NT2/D1 (cell line): ENCODE results near the gene PRKAG2.

Experiments
- DNase-seq: peaks from one replicate; pipeline ENCODE4 v3.0.0-alpha.2; 2011; ENCODE audit warnings: low read depth, low spot score
- H3K27me3 ChIP-seq: 2 replicates; pipeline ENCODE4 v1.6.0; 2011; ENCODE audit warnings: mild to moderate bottlenecking; ENCODE audit not compliant: insufficient read length, insufficient read depth
- H3K36me3 ChIP-seq: 2 replicates; pipeline ENCODE4 v1.6.1; 2011; ENCODE audit warnings: mild to moderate bottlenecking, low read length, mixed read lengths; ENCODE audit not compliant: insufficient read depth, insufficient read length
- H3K4me1 ChIP-seq: 2 replicates; pipeline ENCODE4 v1.5.1; 2011; ENCODE audit not compliant: insufficient read depth, insufficient read length
- H3K4me3 ChIP-seq: 2 replicates; pipeline ENCODE4 v1.5.1; 2011; ENCODE audit warnings: low read depth; ENCODE audit not compliant: insufficient read length
- H3K9ac ChIP-seq: 2 replicates; pipeline ENCODE4 v1.6.0; 2011; ENCODE audit warnings: low read depth; ENCODE audit not compliant: insufficient read length
- H3K9me3 ChIP-seq: 2 replicates; pipeline ENCODE4 v1.5.1; 2011; ENCODE audit warnings: mild to moderate bottlenecking, low read length; ENCODE audit not compliant: insufficient read depth
- SUZ12 ChIP-seq: IDR thresholded peaks from 2 replicates; pipeline ENCODE4 v1.6.1; 2011; ENCODE audit not compliant: insufficient read length, insufficient read depth; ENCODE audit errors: extremely low read depth
- YY1 ChIP-seq: IDR thresholded peaks from 2 replicates; pipeline ENCODE4 v1.6.1; 2011; ENCODE audit not compliant: insufficient read length, insufficient read depth
- ZNF274 ChIP-seq: IDR thresholded peaks from 2 replicates; pipeline ENCODE4 v1.6.1; 2011; ENCODE audit warnings: mild to moderate bottlenecking, low read depth, low read length

Gene PRKAG2

GRCh38 chr7:151624246-151624928 is 252.5 kb downstream of the PRKAG2 start:
- DNase-seq = no peak
- H3K27me3 ChIP-seq = peaks cover 2% of the 10 kb centered on the region
- no peak for TF ChIP-seq ZNF274
- no peak for TF ChIP-seq YY1
- no peak for TF ChIP-seq SUZ12
- no peak overlapping the region for H3K9ac ChIP-seq
- no peak overlapping the region for H3K4me3 ChIP-seq
- no peaks in the 10 kb centered on the region for H3K9me3 ChIP-seq
- peaks cover 4% of the 10 kb centered on the region for H3K4me1 ChIP-seq
- peaks cover 8% of the 10 kb centered on the region for H3K36me3 ChIP-seq

- TF ChIP-seq ZNF274 (no peak), SUZ12 (no peak), YY1 (no peak)
- Histone ChIP-seq H3K9ac (no peak overlapping the region), H3K27me3 (no peaks in the 10 kb centered on the region), H3K4me1 (peaks cover 3% of the 10 kb centered on the region), H3K4me3 (no peak overlapping the region), H3K9me3 (no peaks in the 10 kb centered on the region), H3K36me3 (peaks cover 8% of the 10 kb centered on the region)
- no peak for DNase-seq
Observed at GRCh38 chr7:151623766-151624165, 253.1 kb downstream of the PRKAG2 start.

GRCh38 chr7:151621961-151622360 is 255.0 kb downstream of the PRKAG2 start:
- H3K9me3 ChIP-seq = no peaks in the 10 kb centered on the region
- H3K27me3 ChIP-seq = no peaks in the 10 kb centered on the region
- H3K36me3 ChIP-seq = peaks cover 8% of the 10 kb centered on the region
- H3K4me1 ChIP-seq = no peaks in the 10 kb centered on the region
- no peak overlapping the region for H3K9ac ChIP-seq
- TF ChIP-seq YY1 (no peak), ZNF274 (no peak), SUZ12 (no peak)
- no peak overlapping the region for H3K4me3 ChIP-seq
- DNase-seq = no peak

DNA sequence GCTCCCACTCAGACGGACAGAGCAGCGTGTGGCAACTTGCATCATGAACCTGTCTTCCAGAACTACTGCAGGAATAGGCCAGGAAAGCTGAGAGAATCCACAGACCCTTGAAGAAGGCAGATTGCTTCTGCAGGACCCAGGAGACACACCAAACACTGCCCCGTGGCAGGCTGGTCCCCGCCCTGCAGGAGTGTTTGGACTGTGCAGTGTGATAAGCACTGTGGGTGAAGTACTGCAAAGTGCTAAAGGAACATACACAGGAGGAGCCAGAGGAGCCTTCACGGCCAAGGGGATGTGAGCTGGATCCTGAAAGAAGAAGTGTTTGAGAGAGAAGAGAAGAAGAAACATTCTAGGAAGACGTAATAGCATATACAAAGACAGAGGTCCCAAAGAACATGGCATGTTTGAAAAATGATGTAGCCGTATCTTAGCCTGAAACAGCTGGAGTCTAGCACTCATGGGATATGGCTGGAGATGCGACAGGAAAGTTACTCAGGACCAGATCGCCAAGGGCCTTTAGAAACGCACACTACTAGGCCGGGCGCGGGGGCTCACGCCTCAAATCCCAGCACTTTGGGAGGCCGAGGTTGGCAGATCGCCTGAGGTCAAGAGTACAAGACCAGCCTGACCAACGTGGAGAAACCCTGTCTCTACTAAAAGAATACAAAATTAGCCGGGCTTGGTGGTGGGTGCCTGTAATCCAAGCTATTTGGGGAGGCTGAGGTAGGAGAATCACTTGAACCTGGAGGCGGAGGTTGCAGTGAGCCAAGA is 260.3 kb downstream of the PRKAG2 start:
- no peak overlapping the region for H3K4me3 ChIP-seq
- DNase-seq = no peak
- no peaks in the 10 kb centered on the region for H3K4me1 ChIP-seq
- H3K9ac ChIP-seq = no peak overlapping the region
- peaks cover 2% of the 10 kb centered on the region for H3K36me3 ChIP-seq
- H3K9me3 ChIP-seq = no peaks in the 10 kb centered on the region
- TF ChIP-seq ZNF274 (no peak), YY1 (no peak)
- no peaks in the 10 kb centered on the region for H3K27me3 ChIP-seq

- no peak overlapping the region for H3K4me3 ChIP-seq
- H3K9ac ChIP-seq = no peak overlapping the region
- H3K9me3 ChIP-seq = no peaks in the 10 kb centered on the region
- no peak for DNase-seq
- H3K27me3 ChIP-seq = no peaks in the 10 kb centered on the region
- TF ChIP-seq ZNF274 (no peak), YY1 (no peak), SUZ12 (no peak)
- peaks cover 2% of the 10 kb centered on the region for H3K36me3 ChIP-seq
- H3K4me1 ChIP-seq = no peaks in the 10 kb centered on the region
Observed at GRCh38 chr7:151615784-151616183, 261.1 kb downstream of the PRKAG2 start.

DNA sequence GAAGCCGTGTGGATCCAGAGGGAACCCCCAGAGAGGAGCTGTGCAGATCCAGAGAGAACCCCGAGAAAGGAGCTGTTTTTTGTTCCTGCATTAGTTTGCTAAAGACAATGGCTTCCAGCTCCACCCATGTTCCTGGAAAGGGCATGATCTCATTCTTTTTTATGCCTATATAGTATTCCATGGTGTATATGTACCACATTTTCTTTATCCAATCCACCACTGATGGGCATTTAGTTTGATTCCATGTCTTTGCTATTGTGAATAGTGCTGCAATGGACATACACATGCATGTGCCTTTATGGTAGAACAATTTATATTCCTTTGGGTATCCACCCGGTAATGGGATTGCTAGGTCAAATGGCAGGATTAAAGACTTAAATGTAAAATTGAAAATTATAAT is 261.9 kb downstream of the PRKAG2 start:
- no peaks in the 10 kb centered on the region for H3K4me1 ChIP-seq
- H3K27me3 ChIP-seq = no peaks in the 10 kb centered on the region
- no peak for TF ChIP-seq YY1
- TF ChIP-seq SUZ12 = no peak
- TF ChIP-seq ZNF274 = no peak
- DNase-seq = no peak
- H3K9ac ChIP-seq = no peak overlapping the region
- no peaks in the 10 kb centered on the region for H3K9me3 ChIP-seq
- no peak overlapping the region for H3K4me3 ChIP-seq
- H3K36me3 ChIP-seq = no peaks in the 10 kb centered on the region

DNA sequence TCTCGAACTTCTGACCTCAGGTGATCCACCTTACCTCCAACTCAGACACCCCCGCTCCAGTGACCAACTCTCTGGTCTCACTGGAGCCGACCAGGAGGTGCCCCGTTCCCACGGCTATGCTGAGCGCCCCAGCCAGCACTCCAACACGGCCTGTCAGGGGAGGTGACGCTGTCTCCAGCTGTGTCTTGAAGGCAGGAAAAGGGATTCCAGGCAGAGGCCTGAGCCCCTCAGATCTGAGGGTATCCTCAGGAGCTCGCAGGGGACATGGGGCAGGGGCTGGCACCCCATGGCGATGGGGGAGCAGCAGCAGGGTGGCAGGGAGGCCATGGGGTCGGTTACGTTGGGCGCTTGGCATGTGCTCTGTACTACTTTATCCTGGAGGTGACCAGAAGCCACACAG is 262.9 kb downstream of the PRKAG2 start:
- Histone ChIP-seq H3K4me3 (no peak overlapping the region), H3K9me3 (no peaks in the 10 kb centered on the region), H3K36me3 (no peaks in the 10 kb centered on the region), H3K4me1 (no peaks in the 10 kb centered on the region), H3K27me3 (no peaks in the 10 kb centered on the region), H3K9ac (no peak overlapping the region)
- no peak for DNase-seq
- TF ChIP-seq YY1 (no peak), ZNF274 (no peak), SUZ12 (no peak)
